T-helper 2 cell treated with Interferon-gamma antibody and Interleukin-4, amounts not matched to agents 100 ng/mL and 5 ng/mL, for 36 hours (primary cell): ENCODE measurements around the gene PTDSS2. TPM values are rescaled to one million over a fixed set of nuclear protein-coding genes. Genes with fewer than 3 reads are reported as not detected.

ENCODE experiments used
- intact Hi-C: fragments of 100-400 bp; cut with micrococcal nuclease; formaldehyde crosslinking; loops from one replicate; pipeline ENCODE4 v1.15.1; 2023
- total RNA-seq: library from RNA; stranded (reverse); gene quantifications from 2 replicates; pipeline ENCODE4 v1.2.3, GENCODE V29; 2022

The PTDSS2 gene
- total RNA-seq, 1 donor from 2014 or later: 26.5 TPM

DNA sequence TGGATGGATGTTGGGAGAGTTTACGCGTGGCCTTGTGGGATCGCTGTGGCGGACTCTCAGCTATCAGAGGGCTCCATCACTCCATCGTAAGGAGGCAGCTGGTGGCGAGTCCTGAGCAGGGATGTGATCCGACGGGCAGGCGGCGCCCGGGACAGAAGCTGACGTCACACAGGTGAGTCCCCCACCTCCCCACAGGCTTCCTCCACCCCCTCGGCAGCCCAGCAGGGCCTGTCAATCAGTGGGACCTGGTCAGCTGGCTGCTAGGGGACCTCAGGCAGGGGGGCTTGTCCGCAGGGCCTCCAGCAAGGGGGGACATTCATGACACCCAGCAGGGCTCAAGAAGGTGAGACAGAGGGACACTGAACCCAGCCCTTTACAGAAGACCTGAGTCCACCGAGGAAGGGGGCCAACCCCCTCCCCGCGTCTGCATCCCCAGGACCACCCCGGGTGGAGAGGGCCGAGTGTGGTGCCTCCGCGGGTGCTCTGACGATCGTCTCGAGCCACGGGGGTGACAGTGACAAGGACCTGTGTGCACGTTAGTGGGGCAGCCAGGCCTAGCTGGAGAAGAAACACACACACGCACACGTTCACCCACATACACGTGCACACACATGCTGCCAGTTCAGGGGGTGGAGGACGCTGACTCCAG lies 78.2 kb downstream of the PTDSS2 start:
- intact Hi-C loops: no loop called here

DNA sequence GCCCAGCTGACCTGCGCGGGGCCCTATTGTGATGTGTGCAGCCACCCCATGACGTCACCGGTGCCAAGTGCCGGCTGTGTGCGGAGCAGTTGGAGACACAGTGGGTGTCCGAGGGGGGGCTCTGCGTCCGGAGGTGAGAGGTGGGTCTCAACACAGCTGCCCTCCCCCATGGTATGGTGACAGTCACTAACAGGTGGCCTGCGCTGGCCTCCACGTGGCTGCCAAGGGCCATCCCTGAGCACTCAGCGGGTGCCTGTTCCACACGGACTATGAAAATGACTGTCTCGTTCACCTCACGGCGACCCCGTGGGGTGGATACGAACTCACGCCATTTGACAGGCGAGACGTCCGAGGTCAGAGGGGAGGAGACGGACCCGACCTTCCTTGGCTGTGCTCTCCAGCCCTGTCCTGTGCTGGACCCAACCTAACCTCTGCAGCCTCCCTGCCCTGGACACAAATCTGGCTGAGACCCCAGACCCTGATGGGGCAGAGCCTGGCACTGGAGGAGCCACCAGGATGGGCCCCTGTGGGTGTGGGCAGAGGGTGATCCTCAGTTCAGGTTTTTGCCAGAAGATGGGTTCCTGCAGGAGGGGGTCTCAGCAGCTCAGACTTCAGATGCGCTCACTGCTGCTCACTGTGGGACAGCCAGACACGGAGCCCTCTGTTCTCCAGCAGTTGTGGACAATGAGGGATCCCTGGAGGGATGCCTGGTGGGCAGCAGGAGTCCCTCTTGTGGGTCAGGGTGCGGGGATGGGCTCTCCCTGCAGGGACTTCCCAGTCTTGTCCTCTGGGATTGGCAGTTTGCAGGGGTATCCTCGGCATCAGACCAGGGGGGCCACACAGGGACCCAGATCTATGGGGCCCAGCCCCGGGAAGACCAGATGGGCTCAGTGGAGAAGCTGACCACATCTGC lies 79.0 kb downstream of the PTDSS2 start:
- intact Hi-C loops: no loop called here

DNA sequence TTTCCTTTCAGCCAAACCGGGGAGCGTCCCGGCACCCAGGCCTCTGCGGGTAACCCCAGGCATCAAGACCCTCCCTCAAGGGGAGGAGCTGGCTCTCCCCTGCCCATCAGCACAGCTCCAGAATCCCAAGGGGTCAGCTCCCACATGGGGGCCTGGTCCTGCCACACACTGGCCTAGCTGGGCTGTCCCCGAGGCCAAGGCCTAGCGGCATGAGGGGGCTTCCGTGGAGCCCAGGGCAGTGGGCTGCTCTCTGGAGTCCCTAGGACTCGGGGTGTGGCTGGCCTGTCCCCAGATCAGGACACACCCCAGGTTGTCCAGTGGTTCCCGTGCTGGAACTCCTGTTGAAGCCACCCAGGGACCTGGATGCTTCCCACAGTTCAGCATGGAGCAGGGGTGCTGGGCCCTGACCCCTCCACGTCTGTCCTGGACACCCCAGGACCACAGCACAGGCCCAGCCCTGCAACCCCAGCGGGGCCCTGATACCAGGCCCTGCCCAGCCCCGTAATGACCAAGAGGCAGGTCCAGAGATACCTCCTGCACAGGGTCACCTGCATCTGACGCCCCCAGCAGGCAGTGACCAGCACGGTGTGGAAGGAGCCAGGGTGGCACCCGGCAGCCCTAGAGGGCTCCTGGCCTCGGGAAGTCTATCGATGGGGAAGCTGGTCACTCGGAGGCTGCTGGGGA lies 79.8 kb downstream of the PTDSS2 start:
- intact Hi-C loops: no loop called here

DNA sequence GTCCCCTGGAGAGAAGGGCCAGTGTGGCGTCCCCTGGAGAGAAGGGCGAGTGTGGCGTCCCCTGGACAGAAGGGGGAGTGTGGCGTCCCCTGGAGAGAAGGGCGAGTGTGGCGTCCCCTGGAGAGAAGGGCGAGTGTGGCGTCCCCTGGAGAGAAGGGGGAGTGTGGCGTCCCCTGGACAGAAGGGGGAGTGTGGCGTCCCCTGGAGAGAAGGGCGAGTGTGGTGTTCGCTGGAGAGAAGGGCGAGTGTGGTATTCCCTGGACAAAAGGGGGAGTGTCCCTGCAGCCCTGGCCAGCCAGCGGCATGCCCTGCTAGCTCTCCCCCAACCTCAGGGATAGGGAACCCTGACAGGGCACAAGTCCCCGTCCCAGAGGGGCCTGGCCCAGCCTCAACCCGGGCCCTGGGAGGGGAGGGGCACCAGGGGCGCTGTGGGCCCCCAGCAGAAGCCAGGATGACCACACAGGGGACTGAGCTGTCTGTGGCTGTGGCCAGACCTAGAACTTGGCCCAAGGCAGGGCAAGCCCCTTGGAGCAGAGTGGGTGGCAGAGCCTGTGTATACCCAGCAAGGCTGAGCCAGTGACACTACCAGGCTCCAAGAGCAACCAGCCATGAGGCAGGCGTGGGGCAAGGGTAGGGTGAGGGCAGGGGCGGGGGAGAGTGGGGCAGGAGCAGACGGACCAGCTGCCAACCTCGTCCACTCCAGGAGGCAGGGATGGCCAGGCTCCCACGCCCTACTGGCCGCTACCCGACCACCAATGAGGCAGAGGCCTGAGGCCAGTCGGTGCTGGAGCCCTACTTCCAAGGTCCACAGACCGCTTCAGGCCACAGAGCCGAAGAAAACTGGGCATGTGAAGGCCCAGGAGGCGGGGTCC lies 81.1 kb downstream of the PTDSS2 start:
- intact Hi-C loops: no loop called here

DNA sequence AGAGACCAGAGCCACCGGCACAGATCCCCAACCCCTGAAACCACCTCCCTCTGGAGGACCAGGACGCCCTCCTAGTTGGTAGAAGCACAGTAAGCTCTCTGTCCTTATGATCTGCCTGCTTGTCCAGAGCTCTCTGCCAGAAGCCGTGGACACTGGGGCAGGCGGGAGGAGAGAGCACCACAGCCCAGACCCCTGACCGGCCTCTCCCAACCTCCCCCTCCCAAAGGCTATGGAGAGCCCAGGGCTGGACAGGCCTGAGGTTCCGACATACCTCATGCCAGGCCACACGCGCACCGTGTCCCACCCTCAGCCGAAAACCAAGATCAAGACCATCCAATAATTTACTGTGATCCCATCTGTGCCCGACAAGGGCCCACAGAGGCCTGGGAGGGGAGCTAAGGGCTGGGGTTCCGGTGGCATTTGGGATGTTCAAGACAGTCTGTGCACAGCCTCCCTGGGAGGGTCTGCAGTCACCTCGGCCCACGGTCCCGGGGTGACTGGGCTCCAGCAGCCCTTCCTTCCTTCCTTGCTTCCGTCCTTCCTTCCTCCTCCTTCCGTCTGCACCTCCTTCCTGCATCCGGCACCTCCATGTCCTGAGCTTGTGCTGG lies 81.9 kb downstream of the PTDSS2 start:
- intact Hi-C loops: no loop called here

DNA sequence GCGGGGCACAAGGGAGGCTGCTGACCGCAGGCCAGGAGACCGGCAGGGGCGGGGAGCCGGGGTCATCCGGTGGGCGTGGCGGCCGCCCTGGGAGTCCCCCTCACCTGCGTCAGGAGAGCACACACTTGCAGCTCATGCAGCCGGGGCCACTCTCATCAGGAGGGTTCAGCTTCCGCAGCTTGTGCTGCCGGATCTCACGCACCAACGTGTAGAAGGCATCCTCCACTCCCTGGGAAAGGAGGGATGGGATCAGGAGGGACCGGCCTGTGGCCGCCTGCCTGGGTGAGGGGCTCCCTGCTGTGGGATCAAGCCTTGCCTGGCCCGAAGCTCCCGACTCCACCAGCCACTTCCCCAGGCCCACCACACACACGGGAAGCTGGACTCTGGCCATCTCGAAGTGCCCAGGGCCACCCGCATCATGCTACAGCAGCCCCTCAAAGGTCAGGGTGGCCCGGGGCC lies 82.5 kb downstream of the PTDSS2 start:
- intact Hi-C loops: no loop called here

DNA sequence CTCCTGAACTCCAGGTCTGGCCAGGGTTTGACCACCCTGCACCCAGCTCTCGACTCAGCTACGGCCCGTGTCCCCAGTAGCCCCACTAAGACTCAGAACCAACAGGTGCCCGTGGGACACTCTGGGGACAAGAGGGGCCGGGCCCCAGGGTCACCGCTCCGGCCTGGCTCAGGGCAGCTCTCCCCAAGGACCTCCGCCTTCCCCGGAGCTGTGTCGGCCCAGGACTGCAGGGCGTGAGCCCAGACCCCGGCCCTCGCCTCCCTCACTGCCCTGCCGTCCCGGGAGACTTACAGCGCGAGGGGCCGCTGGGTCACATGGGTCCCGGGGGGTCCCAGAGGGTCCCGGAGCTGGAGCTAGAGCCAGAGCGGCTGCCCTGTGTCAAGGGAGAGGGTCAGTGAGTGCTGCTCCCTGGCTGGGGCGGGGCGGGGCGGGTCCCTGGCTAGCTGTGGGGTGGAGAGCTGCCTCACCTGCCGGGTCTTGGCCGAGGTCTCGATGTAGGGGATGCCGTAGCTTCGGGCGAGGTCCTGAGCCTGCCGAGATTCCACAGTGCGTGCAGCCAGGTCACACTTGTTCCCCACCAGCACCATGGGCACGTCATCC lies 83.0 kb downstream of the PTDSS2 start:
- intact Hi-C loops: no loop called here

DNA sequence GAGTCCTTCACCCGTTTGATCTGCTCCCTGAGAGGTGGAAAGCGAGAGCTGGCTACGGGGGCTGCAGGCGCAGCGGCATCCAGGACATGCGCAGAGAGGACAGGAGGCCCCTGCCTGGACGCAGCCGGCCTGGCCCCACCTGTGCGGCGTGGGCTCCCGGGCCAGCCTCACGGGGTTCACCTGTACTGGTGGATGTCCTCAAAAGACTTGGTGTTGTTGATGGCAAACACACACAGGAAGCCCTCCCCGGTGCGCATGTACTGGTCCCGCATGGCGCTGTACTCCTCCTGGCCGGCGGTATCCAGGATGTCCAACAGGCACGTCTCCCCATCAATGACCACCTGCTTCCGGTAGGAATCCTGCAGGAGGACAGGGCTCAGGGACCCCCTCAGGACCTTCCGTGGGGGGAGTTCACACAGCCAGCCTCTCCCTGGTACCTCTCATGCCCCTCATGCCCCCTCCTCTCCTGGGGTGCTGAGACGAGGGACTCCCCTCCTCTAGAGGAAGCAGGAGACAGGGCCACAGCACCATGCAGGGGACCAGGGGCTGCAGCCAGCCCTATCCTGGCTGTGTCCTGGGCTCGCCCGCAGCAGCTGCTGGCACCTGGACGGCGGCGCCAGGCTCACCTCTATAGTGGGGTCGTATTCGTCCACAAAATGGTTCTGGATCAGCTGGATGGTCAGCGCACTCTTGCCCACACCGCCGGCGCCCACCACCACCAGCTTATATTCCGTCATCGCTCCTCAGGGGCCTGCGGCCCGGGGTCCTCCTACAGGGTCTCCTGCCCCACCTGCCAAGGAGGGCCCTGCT lies 83.7 kb downstream of the PTDSS2 start:
- intact Hi-C loops: loop anchor here (2.0 kb wide), 1 partner anchor 15 kb away; no protein-coding TSS in a partner anchor

DNA sequence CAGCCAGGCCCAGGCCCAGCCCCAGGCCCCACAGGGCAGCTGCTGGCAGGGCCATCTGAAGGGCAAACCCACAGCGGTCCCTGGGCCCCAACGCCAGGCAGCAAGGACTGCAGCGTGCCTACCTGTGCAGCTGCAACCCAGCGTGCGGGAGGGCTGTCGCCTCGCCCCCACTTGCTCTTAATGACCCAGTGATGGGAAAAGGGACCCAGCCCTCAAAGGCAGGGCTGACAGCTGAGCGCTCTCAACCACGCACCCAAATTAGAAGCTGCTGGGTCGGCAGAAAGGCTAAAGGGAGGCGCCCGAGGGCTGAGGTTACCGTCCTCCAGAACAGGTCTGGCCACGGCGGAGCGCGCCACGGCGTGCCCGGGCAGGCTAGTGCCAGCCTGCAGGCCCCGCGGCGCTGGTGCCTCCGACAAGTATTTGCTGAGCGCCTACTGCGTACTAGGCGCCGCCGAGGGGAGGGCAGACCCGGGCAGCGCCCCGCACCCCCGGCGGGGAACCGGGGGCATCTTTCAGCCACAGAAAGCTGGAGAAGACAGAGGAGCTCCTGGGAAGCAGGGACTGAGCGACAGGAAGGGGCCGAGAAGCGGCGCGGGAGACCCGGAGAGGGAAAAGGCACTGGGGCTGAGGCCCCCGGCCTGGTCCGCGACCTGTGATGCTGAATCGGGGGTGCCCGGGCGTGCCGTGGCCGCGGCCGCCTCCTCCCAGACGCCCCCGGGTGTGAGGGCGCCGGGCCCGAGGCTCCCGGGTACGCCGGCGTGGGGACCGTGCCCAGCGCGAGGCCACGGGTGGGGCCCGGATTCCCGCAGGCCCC lies 84.5 kb downstream of the PTDSS2 start:
- intact Hi-C loops: loop anchor here (1.0 to 5.0 kb wide), 4 partner anchors 16 to 298 kb away; partner anchors contain the start of genes DEAF1, PSMD13, RNH1 and SIRT3

DNA sequence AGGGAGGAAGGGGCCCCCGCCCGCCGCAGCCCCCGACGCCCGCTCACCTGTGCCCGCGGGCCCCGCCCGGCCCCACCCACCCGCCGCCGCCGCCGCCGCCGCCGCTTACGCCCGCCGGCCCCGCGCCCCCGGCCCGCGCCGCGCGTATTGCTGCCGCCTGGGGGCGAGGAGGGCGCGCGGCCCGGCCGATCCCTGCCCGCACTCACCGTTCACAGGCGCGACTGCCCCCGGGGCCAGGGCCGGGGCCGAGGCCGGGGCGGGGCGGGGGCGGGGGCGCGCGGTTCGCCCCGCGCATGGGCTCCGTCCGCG lies 85.1 kb downstream of the PTDSS2 start:
- intact Hi-C loops: loop anchor here (1.0 to 5.0 kb wide), 4 partner anchors 16 to 299 kb away; partner anchors contain the start of genes DEAF1, PSMD13, RNH1 and SIRT3

DNA sequence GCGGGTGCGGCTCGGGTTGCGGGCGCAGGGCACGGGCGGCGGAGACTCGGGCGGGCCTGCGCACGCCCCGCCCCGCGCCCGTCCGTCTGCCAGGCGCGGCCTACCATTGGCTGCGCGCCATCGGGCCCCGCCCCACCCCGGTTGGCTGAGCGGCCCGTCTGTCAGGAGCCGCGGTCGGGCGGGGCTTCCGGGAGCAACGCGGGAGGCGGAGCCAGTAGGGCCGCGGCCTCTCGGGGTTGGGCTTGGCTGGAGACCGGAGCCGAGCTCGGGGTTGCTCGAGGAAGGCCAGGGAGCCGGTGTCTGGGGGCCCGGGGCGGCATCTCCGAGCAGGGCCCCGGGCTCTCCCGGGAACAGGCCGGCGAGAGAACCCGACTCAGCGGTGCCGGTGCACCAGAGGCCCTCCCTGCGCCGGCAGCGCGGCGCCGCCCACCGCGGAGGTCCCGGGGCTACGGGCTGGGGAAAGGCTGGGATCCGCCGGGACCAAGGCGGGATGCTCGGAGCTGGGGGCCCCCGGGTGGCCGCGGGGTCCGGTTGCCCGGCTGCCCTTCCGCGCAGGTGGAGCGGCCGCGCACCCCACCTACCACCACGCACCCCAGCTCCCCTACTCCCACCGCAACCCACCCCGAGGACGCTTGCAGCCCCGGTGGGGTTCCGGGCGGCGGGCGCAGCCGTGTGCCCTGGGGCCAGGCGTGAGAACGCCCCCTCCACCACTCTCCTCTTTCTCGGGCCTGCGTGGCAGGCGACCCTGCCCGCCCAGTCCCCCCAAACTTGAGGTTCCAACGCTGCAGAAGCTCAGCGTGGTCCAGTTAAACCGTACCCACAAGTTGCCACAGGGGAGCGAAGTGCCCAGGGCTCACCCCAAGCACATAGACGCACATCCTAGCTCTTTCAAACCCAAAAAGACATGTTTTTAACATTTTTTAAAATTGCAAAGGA lies 85.7 kb downstream of the PTDSS2 start, which contains the start of gene HRAS:
Gene HRAS (minus strand): TSS at position 58 of the 936 bp plus-strand sequence.
- intact Hi-C loops: loop anchor here (1.0 to 5.0 kb wide), 5 partner anchors 17 to 299 kb away; partner anchors contain the start of genes DEAF1, PSMD13, RNH1 and SIRT3

DNA sequence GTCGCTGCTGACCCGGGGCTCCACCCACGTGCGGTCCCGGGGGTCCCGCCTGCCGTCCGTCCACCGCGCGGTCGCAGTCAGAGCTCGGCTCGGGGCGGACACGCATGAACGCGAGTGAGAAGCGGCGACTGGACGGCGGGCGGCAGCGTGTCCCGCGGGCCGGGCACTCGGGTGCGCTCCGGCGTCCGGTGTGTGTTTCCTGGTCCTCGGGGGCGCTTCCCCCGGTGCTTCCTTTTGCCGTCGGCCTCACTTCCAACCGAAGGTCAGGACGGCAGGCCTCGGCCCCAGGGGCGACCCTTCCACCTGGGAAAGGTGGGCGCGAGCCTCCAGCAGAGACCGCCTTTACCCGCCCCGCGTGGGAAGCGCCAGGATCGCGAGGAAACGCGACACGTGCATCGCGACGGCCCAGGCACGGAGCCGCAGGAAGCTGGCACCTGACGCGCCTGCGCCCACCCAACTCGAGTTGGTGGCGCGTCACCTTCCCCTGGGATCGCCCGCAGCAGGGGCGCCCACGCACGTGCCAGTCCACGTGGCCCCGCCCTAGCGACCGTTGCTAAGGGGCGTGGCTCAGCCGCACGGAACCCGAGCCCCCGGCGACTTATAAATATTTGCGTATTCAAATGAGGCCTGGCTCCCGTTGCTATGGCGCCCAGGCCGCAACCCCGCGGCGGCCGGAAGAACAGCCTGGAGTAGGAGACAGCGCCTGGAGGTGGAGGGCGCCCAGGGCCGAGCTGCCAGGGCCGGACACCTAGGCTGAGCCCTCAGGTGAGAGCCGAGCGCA lies 87.0 kb downstream of the PTDSS2 start, which contains the start of gene LRRC56:
Gene LRRC56 (plus strand): TSS at position 687 of the 781 bp plus-strand sequence. CDS start 3,158 bp downstream, outside the sequence.
- intact Hi-C loops: loop anchor here (1.0 to 5.0 kb wide), 3 partner anchors 18 to 160 kb away; partner anchors contain the start of genes DEAF1 and TMEM80

DNA sequence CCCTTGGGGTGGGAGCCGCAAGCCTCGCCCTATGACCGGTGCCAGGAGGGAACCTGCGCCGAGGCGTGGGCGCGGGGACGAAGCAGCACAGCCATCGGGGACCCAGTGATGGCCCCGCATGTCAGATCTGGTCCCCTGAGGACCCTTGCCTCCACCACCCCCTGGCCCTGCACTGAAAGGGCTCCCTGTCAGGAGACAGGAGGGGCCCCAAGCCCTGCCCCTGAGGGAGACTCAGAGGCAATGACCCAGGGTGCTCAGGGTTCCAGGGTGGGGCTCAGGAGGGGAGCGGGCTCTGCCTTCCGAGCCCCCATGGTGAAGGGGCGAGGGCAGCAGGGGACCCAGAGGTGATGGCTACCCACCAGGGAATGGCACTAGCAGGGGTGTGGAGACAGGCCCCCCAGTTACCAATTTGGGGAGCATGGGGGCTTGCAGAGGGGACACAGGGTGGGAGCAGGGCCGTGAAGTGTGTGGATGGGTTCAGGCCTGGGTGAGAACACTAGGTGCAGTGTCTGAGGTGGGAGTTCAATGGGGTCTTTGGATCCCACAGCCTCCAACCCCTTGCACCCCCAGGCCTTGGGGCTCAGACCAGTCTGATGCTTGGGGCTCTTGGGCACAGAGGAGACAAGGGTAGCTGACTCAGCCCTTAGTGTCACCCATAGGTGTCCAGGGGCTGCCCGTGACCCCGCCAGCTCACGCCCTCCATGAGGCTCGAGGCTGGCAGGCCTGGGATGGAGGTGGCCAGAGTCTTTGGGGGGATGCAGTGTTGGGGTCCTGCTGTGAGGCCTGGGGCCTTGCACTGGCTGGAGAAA lies 87.7 kb downstream of the PTDSS2 start:
- intact Hi-C loops: loop anchor here (1.0 to 5.0 kb wide), 3 partner anchors 17 to 159 kb away; partner anchors contain the start of genes DEAF1 and TMEM80

DNA sequence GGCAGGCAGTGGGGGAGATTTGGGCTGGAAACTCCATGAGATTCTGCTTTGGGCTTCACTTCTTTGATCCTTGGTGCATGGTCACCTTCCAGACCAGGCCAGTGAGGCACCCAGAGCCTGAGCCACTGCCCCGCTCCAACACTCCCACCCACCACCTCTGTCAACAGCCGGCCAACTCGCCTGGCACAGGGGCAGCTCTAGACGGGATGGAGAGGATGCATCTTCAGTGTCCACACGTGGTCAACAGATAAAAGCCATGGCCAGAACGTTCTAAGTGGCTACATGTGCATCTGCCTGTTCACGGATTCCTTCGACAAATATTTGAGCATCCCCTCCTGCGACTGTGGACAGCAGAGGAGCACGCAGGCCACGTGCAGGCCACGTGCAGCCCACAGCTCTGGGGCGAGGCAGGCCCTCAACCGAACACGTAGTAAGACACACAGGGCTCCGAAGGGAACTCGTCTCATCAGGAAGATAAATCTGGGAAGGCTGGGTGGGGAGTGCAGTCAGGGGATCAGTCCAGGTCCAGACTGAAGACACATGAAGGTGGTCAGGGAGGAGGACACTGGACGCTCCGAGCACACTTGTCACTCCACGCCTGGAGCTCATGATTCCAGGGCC lies 88.5 kb downstream of the PTDSS2 start:
- intact Hi-C loops: loop anchor here (5.0 kb wide), 1 partner anchor 159 kb away; the partner anchor contains the start of genes DEAF1 and TMEM80
